Stimulated activated naive CD4-positive, alpha-beta T cell (primary cell): Measurements from ENCODE around the gene TLCD3B.
A peak's percentile ranks its signal among the peaks of the same experiment; 100 is the strongest.
"Not testable (repeated sequence)": the region's sequence is repeated elsewhere in the genome, so short reads cannot be mapped to it uniquely, and the experiment has no call there.

ENCODE experiments used
- DNase-seq, 6 experiments: peaks; one replicate each; lab custom pipeline; 2025; lab: John Stamatoyannopoulos, UW

Gene TLCD3B

DNA sequence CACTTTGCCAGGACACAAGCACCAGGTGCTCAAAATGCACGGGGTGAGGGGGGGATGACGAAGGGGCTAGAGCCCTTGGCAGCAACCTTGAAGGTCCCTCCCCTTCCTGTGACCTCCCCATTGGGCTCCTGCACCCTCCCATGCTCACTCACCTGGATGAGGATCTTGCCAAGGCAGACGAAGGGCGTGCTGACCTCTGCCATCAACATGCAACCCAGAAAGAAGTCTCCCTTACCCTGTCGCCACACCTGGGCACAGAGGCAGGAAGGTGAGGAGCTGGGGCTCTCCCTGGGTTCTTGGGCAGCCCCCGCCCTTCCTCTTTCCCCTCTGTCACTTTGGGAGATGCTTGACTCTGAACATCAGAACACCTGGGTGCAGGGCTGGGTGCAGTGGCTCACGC is 5.5 kb downstream of the TLCD3B start:
- no peak for DNase-seq

DNA sequence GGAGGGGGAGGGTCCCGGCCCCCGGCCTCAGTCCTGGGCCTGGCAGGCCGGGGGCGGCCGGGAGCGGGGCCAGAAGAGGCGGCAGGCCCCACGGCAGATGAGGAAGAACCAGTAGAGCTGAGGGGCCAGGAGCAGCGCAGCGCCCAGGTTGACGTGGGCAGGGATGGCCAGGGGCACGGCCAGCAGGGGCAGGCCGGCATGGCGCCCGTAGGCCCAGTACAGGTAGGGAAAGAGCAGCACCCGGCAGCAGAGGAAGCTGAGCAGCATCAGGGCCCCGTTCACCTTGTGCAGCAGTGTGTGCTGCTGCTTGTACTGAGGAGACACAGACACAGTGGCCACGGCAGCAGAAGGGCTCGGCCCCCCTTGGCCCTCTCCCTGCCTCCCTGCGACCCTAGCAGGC is 5.9 kb downstream of the TLCD3B start:
- DNase-seq: no peak

DNA sequence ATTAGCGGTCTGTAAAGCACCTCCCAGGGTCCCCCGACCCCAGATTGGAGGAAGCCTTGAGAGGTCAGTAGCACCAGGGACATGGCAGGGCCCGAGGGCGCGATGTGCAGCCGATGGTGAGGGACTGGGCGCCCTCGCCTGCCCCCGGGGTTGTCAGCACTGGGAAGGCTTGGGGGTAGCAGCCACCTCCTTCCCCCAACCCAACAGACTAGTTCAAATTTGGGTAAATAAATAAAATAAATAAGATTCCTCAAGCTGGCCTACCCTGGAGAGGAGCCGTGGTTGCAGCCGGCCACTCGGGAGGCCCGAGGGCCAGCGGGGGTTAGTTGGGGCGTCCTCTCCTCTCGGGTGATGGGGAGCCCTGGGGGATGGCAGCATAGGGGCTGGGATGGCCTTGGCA is 6.6 kb downstream of the TLCD3B start:
- DNase-seq: no peak

- DNase-seq: no peak
Measured at GRCh38 chr16:30023586-30023985, 7.5 kb downstream of the TLCD3B start.

DNA sequence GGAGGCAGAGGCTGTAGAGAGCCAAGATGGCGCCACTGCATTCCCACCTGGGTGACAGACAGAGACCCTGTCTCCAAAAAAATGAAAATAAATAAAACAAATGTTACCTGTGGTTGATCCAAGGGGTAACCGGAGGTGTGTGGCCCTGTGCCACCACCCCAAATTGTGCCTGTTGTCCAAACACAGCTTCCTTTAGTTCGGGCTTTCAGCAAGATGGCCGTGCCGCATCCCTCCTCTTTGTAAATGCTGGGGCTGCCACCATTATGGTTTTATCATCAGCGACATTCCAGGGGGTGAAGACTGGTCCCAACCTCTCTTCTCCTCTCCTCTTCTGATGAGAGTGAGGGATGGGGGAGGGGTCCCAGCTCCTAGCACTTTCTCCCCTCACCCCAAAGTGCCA is 8.2 kb downstream of the TLCD3B start, which contains the start of gene C16orf92:
C16orf92 (plus strand) TSS at position 312 of the 400 bp plus-strand sequence. CDS start 143 bp downstream, outside the sequence.
- no peak for DNase-seq

DNA sequence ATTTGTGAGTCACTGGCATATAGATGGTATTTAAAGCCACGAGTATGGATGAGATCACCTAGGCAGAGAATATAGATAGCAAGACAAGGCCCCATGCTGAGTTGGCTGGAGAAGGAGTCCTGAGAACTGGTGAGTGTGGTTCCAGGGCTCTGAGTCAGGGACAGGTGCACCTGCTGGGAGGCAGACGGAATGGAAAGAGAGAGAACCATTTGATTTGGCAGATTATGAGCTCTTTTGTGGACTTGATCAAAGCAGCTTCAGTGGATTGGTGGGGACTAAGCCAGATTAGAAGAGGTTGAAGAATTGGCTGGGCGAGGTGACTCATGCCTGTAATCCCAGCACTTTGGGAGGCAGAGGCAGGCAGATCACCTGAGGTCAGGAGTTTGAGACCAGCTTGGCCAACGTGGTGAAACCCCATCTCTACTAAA is 12.3 kb downstream of the TLCD3B start:
- DNase-seq: no peak

GRCh38 chr16:30017937-30018336 is 13.1 kb downstream of the TLCD3B start:
- not testable (repeated sequence) for DNase-seq

GRCh38 chr16:30017277-30017656 is 13.8 kb downstream of the TLCD3B start:
- no peak for DNase-seq

GRCh38 chr16:30016555-30017276 is 14.4 kb downstream of the TLCD3B start:
- no peak for DNase-seq

DNA sequence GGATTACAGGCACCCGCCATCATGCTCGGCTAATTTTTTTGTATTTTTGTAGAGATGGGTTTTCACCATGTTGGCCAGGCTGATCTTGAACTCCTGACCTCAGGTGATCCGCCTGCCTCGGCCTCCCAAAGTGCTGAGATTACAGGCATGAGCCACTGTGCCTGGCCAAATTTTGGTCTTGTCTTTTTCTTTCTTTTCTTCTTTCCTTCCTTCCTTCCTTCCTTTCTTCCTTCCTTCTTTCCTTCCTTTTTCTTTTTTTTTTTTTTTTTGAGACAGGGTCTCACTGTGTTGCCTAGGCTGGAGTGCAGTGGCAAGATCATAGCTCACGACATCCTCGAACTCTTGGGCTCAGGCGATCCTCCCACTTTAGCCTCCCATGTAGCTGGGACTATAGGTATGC is 15.6 kb downstream of the TLCD3B start:
- DNase-seq: not testable (repeated sequence)

DNA sequence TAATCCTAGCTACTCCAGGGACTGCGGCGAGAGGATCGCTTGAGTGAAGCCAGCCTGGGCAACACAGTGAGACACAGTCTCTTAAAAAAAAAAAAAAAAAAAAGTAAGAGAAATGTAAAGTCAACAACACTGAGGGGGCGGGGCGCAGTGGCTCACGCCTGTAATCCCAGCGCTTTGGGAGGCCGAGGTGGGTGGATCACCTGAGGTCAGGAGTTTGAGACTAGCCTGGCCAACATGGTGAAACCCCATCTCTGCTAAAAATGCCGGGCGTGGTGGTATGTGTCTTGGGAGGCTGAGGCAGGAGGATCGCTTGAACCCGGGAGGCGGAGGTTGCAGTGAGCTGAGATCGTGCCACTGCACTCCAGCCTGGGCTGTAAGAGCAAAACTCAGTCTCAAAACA is 18.5 kb downstream of the TLCD3B start:
- DNase-seq: not testable (repeated sequence)

DNA sequence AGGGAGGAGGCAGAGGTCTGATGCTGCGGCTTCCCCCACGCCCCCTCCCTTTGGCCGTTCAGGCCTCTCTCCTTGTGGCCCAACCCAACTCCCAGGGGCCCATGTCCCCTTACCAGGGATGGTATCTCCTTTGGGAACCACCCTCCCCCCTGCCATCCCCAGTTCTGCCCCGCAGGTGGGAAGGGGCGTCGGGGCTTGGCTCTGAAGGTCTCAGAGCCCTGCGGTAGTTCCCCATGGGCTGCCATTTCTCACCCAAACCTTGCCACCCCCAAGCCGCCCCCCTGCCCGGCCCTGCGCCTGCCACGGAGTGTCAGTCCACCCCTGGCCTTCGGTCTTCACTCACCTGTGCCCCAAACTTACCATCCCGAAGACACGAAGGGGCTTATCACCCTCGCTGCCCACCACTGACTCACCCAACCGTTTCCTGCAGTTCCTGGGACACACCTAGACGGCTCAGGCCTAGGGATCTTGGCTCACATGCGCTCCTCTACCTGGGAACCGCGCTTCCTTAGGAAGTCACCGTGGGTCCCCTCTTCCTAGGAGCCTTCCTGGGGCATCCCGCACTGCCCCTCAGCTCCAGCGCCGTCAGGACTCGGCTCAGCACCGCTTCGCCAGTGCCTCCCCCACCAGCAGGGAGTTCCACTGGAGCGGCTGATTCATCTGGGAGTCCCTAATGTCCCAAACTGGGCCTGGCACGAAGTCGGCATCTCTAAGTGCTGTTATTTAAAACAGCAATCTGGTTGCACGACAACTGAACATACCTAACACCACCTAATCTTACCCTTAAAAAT is 19.2 kb downstream of the TLCD3B start:
- no peak for DNase-seq

DNA sequence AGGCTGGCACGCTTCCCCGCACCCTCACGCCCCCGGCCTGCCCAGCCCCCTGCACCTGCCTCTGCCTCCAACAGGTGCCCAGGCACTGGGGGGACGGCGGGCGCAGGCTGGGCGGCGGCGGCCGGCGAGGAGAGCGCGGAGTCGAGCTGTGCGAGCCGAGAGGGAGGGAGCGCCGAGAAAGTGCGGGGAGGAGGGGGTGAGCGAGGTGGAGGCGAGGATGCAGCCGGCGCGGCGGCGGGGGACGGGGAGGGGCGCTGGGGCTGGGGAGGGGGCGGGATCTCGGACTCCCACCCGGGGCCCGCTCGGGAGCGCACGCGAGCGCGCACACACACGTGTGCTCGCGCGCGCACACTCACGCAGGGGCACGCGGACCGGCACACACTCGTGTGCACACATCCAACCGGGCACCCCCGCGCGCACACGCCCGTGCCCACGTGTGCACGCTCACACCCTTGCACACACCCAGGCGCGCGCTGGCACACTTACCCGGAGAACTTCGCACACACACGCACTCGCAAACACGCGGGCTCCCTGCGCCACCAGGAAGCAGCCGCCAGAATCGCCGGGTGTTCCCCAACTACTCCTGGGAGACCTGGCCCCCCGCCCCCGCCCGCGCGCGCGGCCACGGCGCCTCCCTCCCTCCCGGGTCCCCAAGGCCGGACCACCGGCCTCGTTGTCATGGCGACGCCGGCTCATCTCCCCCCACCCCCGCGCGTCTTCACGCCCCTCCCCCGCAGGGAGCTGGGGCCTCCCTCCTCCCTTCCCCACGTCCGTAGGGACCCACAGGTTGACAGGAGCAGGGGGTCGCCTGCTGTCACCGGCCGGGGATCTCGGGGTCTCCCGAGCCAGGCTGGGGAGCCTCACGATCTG is 20.0 kb downstream of the TLCD3B start, which contains the start of gene DOC2A:
DOC2A (minus strand) TSS at position 184 of the 870 bp plus-strand sequence. CDS start 805 bp downstream, outside the sequence.
- DNase-seq: peak in 5 of 6 experiments; percentile 5 to 38 (median 20)

DNA sequence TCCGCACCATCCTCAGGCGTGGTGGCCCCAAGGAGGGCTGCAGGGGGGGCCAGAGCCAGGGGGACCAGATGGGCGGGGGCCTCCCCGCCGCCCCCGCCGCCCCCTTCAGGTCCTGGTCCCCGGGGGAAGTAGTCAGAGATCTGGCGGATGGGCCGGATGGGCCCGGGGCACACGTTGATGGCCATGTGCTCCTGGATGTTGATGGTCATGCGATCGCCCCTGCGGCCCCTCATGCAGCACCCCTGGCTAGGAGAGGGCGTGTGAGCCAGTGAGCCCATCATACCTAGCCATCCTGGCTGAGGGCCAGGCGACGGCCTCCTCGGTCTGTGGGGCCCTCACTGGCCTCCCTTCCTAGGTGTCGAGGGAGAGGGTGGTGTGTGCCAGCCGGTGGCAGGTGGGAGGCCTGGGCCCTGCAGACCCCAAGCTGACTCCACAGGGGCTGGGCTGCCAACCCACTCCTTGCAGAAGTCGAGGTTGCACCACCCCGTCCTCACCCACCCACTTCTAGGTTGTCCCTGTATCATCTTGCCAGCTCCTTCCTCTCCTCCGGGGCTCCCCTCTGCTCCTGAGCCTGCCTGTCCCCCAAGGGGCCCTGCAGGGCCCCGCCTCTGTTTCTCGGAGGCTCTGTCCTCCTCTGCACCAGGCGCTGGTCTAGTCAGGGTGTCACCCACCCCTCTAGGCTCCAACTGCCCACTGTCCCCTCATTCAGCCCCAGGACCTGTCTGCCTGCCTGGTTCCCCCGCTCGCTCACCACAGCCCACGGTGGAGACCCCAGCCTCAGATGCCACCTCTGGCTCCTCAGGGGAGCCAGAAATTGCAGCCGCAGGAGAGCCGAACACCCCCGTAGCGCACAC is 20.9 kb downstream of the TLCD3B start:
- peak in 1 of 6 experiments; percentile 14 for DNase-seq

- DNase-seq: no peak
Measured at GRCh38 chr16:30009085-30009862, 21.8 kb downstream of the TLCD3B start.

GRCh38 chr16:30007378-30007895 is 23.6 kb downstream of the TLCD3B start:
- no peak for DNase-seq

GRCh38 chr16:30006659-30007377 is 24.3 kb downstream of the TLCD3B start:
- no peak for DNase-seq

DNA sequence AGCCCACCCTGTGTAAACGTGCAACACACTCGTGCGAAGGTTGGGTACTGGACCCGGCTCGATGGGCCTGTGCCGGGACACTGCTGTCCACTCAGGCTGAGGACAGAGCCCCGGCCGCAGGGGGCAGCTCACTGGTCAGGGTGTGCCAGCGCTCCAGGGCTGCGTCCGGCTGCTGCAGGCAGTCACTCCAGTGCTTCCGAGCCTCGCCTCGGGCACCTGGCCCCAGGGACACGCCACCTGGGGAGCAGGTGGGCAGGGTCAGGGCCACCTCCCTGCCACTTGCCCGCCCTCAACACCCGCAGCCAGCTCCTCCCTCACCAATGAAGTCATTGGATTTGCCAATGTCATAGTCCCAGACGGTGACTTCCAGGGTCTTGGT is 25.0 kb downstream of the TLCD3B start:
- no peak for DNase-seq

GRCh38 chr16:30005341-30006094 is 25.6 kb downstream of the TLCD3B start:
- DNase-seq: peak in 4 of 6 experiments; percentile 17 to 39 (median 24)
